Lung (tissue), 12 donors: Measurements from ENCODE around the gene DNAH1. TPM values are rescaled to one million over a fixed set of nuclear protein-coding genes. Genes with fewer than 3 reads are reported as not detected.
A peak's percentile ranks its signal among the peaks of the same experiment; 100 is the strongest.

Experiments
- ATAC-seq: fragments of 200-7000 bp; cut with Tn5 transposase; one replicate; pipeline ENCODE4 v1.9.1; 2020; ENCODE audit warnings: moderate number of reproducible peaks; ENCODE audit not compliant: insufficient read depth, low FRiP score
- DNase-seq, 3 donors: peaks; one replicate each; pipeline ENCODE4 v3.0.0-alpha.2; 2013 to 2017
- H3K27ac ChIP-seq, 2 donors: one replicate each; pipeline ENCODE4 v1.5.1; 2013; ENCODE audit warnings: mild to moderate bottlenecking in 2 of 2, moderate library complexity in 2 of 2, control low read depth in 1 of 2, inconsistent platforms in 1 of 2, low read depth in 1 of 2, low read length in 1 of 2
- H3K27me3 ChIP-seq, 3 donors: one replicate each; pipeline ENCODE4 v1.5.1; 2013; ENCODE audit warnings: low read length in 2 of 3; ENCODE audit not compliant: control insufficient read depth in 3 of 3, insufficient read depth in 3 of 3
- H3K36me3 ChIP-seq, 4 donors: one replicate each; pipeline ENCODE4 v1.5.1; 2013; ENCODE audit warnings: low read length in 4 of 4, mild to moderate bottlenecking in 1 of 4, moderate library complexity in 1 of 4; ENCODE audit not compliant: control insufficient read depth in 4 of 4, insufficient read depth in 4 of 4
- H3K4me1 ChIP-seq, 5 donors: one replicate each; pipeline ENCODE4 v1.5.1; 2013; ENCODE audit warnings: low read length in 5 of 5, mild to moderate bottlenecking in 2 of 5, moderate library complexity in 1 of 5; ENCODE audit not compliant: control insufficient read depth in 5 of 5, insufficient read depth in 5 of 5
- H3K4me3 ChIP-seq: one replicate; pipeline ENCODE4 v1.5.1; 2013; ENCODE audit warnings: mild to moderate bottlenecking, control low read depth, moderate library complexity
- H3K9ac ChIP-seq, 2 donors: one replicate each; pipeline ENCODE4 v1.5.1; 2013; ENCODE audit warnings: low read length in 2 of 2, control low read depth in 1 of 2; ENCODE audit not compliant: insufficient read depth in 1 of 2
- H3K9me3 ChIP-seq, 4 donors: one replicate each; pipeline ENCODE4 v1.5.1; 2013; ENCODE audit warnings: low read length in 3 of 4, mild to moderate bottlenecking in 1 of 4, moderate library complexity in 1 of 4; ENCODE audit not compliant: control insufficient read depth in 4 of 4, insufficient read depth in 3 of 4
- WGBS, 2 donors: extraction: QIAGEN DNeasy Blood & Tissue Kit; methylation state at CpG; one replicate each; pipeline ENCODE4 v1.1.7; 2013; 5-methylcytosine and 5-hydroxymethylcytosine counted together
- polyA plus RNA-seq, 2 donors: library from polyadenylated mRNA; stranded (reverse); fragments of 200-250 nt; gene quantifications; one replicate each; pipeline ENCODE4 v1.2.1, GENCODE V29; 2013
- total RNA-seq, 2 donors: library from RNA; depleted of rRNA in 1 of 2; stranded (reverse); fragments of >200 nt in 1 of 2; gene quantifications; one replicate each; pipeline ENCODE4 v1.2.1, GENCODE V29; 2014 to 2021
- TF ChIP-seq, protein P1 (sequence below): IDR thresholded peaks from 2 replicates; pipeline ENCODE4 v1.5.1; 2012; ENCODE audit warnings: mild to moderate bottlenecking; ENCODE audit errors: control extremely low read depth, extremely low read depth
- donor health status: control.
- donor health status: control.
- donor health status: Bipolar disorder and iron deficiency.
- donor health status: healthy.
- donor health status: DM: yes; HTN: yes; CAD: no.

Gene DNAH1
- total and polyA plus RNA-seq, 4 donors = 6.1 to 21.5 (median 11.4) TPM

DNA sequence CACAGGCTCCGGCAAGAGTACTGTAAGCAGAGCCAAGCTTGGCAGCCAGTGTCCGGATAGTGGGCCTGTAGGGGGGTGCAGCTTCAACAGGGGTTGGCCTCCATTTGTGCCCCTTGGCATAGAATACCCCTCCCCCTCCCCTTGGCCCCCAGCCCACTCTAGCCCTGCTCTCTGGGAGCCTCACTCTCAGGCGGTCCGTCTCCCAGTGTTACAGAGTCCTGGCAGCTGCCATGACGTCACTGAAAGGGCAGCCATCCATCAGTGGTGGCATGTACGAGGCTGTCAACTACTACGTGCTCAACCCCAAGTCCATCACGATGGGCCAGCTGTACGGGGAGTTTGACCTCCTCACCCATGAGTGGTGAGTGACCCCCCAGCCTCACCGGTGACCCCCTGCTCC, 50.4 kb downstream of the DNAH1 start:
- no peaks in the 10 kb centered on the region for H3K4me1 ChIP-seq
- 87 to 93% methylated on average over 10 of the region's 10 CpGs for WGBS, 2 donors
- no peak overlapping the region for H3K9ac ChIP-seq
- no peak overlapping the region for H3K27ac ChIP-seq
- ATAC-seq (no peak), DNase-seq (peak in 1 of 3 donors; percentile 24)
- H3K36me3 ChIP-seq = peaks cover 0 to 64% (median 4%) of the 10 kb centered on the region in 4 donors
- TF ChIP-seq, protein P1, sequence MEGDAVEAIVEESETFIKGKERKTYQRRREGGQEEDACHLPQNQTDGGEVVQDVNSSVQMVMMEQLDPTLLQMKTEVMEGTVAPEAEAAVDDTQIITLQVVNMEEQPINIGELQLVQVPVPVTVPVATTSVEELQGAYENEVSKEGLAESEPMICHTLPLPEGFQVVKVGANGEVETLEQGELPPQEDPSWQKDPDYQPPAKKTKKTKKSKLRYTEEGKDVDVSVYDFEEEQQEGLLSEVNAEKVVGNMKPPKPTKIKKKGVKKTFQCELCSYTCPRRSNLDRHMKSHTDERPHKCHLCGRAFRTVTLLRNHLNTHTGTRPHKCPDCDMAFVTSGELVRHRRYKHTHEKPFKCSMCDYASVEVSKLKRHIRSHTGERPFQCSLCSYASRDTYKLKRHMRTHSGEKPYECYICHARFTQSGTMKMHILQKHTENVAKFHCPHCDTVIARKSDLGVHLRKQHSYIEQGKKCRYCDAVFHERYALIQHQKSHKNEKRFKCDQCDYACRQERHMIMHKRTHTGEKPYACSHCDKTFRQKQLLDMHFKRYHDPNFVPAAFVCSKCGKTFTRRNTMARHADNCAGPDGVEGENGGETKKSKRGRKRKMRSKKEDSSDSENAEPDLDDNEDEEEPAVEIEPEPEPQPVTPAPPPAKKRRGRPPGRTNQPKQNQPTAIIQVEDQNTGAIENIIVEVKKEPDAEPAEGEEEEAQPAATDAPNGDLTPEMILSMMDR = no peak
- H3K27me3 ChIP-seq = no peaks in the 10 kb centered on the region
- no peak overlapping the region for H3K4me3 ChIP-seq
- H3K9me3 ChIP-seq = no peaks in the 10 kb centered on the region

GRCh38 chr3:52367891-52368880, 52.1 kb downstream of the DNAH1 start:
- Histone ChIP-seq H3K4me1 (no peaks in the 10 kb centered on the region), H3K36me3 (peaks cover 0 to 54% (median 4%) of the 10 kb centered on the region in 4 donors), H3K27me3 (no peaks in the 10 kb centered on the region), H3K9ac (no peak overlapping the region), H3K4me3 (no peak overlapping the region), H3K27ac (no peak overlapping the region), H3K9me3 (no peaks in the 10 kb centered on the region)
- DNase-seq (peak in 2 of 3 donors; percentile 13 to 22), ATAC-seq (no peak)
- TF ChIP-seq, protein P1 = no peak
- WGBS, 2 donors = 70 to 81% methylated on average over 19 of the region's 19 CpGs

- H3K36me3 ChIP-seq = peaks cover 0 to 43% (median 3%) of the 10 kb centered on the region in 4 donors
Measured at GRCh38 chr3:52370531-52370930, 54.4 kb downstream of the DNAH1 start.

More at GRCh38 chr3:52370531-52370930, 54.4 kb downstream of the DNAH1 start:
- no peak for DNase-seq
- Histone ChIP-seq H3K27ac (no peak overlapping the region), H3K9me3 (no peaks in the 10 kb centered on the region), H3K9ac (no peak overlapping the region), H3K4me3 (no peak overlapping the region), H3K4me1 (peaks cover 0 to 5% (median 0%) of the 10 kb centered on the region in 5 donors), H3K27me3 (no peaks in the 10 kb centered on the region)
- TF ChIP-seq, protein P1 = no peak
- no peak for ATAC-seq
- 94 to 97% methylated on average over 13 of the region's 13 CpGs for WGBS, 2 donors
